GOT3 (cell line): ENCODE results near the gene FAM53A.

ENCODE experiments used
- DNase-seq: peaks from one replicate; lab custom pipeline; 2025; ENCODE audit warnings: mixed read lengths; lab: John Stamatoyannopoulos, UW

Gene FAM53A

DNA sequence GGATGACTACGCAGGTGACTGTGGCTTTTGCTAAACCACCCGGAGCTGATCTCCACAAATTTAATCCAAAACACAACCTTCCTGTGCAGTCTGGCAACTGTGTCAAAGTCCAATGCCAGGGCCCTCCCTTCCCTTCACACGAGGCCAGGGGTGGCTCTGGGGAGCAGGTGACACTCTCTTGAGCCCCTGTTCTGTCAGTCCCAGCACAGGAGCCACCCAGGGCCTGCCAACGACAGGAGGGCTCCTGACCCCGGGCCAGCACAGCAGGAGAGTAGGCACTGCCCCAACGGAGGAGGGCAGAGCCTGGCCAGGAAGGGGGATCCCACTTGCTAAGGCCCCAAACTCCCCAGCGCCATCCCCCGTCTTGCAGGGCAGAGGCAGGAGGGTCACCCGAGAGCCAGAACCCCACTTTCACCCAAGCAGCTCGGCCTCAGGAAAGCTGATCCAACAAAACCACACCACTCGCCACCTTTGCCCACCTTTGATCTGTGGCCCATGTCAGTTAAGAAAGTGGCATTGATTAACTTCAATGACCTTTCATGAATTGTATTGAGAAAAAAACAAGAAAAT lies 44.7 kb downstream of the FAM53A start:
- no peak for DNase-seq

DNA sequence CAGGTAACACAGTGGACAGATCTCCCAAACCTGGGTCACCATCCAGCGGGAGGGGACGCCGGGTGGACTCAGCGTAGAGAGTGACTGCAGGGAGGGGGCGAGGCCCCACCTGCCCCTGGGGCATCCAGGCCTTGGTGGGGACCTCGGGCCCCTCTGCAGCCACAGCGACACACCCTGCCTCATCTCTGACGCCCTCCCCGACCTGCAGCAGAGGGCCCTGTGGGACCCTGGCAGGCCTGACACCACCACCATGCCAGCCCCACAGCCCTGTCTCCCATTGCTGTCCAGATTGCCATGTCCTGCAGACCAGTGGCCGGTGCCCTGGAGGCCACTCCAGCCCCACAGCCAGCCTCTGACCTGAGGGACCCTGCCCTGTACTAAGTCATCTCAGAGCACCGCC lies 45.2 kb downstream of the FAM53A start:
- DNase-seq, result no peak

DNA sequence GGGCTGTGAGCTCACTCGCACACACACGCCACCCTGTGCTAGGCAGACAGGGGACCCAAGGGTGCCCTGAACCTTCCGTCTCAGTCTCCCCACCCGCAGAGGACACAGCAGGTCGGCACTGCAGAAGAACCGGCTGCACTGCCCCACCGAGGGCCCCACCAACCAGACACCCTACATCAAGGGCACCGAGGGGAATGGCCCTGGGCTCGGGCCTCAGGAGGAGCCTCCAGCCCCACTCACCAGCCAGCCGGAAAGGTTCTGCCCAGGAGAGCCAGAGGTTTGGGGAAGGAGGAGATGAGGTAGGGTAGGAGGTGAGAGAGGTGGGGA lies 45.9 kb downstream of the FAM53A start:
- DNase-seq, result no peak

DNA sequence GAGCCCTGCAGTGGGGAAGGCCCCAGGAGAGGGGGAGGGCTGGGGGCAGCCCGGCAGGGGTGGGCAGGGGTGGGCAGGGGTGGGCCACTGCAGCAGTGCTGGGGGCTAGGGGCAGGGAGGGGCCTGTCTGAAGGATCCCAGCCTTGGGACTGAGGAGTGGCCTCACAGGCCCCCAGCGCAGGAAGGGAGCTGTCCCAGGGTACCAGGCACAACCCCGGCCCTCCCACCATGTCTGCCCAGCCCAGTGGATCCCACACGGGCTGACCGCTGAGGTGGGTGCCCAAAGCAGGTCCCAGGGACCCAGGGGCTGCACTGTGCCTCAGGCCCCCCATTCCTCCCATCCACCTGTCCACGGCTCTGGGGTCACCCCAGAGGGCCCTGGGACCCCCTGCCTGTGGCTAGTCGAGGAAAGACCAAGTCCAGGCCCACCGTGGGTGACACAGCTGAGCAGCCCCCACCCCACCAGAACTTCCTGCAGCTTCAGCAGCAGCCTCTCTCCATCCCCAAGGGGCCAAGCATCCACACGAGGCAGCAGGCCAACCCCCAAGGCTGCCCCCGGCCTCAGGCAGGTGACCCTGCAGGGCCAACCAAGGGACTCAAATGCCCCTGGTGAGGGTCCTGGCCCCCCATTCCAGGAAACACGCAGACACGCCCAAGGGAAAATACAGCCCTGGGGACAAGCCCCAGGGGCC lies 46.4 kb downstream of the FAM53A start:
- DNase-seq, result no peak

DNA sequence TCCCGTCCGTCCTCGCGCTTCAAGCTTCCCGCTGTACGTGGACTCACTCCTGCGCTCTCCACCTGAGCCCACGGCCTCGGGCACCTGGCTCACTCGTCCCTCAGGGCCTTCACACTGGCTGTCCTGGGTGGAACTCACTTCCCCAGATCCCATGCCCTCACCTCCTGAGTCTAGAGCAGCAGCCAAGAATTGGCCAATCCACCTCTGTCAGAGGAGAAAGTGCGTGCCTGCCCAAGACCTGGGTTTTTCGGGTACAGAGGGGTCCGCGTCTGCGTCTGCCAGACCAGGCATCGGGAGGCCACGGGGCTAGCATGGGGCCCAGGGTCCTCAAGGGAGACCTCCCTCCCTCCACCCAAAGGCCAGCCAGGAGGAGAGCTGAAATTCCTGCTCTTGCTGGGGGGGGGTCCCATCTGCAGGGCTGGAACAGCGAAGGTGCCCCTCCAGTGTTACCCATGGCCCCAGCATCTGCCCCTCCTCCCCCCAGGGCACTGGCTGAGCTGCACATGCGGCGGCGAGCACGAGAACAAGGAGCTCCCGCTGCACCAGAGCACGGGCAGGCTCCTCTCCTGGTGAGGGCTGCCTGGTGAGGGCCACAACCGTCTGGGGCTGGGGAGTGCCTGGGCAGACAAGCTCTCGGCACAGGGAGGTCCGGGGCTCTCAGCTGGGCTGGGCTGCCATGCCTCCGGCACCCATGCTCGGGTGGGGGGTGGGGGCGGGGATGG lies 47.5 kb downstream of the FAM53A start:
- DNase-seq, result no peak

DNA sequence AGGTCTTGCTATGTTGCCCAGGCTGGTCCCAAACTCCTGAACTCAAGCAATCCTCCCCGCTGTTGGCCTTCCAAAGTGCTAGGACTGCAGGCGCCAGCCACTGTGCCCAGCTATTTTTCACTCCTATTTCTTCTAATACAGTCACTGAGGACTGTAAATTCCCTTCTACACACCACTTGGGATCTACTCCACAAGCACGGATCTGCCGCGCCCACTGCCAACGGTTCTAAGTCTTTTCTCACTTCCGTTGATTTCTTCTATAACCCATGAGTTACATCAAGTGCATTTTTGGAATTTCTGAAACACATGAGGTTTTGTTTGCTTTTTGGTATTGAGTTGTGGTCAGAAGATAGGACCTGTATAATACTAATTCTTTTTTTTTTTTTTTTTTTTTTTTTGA lies 48.6 kb downstream of the FAM53A start:
- no peak for DNase-seq

DNA sequence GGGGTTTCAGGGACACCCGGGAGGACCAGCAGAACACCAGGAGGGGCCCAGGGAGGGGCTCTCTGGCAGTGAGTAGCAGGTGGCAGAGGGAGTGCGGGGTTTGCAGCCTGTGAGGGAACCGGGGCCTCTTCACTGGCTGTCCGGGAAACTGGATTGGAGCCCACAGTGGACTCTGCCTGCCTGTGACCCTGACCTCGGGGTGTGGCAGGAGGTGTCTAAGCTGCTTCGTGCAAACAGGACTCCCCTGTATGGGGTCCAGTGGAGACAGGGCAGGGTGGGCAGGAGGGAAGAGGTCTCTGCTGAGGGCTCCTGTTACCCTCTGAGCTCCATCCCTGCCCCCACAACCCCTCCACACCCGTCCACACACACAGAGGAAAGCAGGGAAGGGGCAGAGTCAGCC lies 50.1 kb downstream of the FAM53A start:
- no peak for DNase-seq

DNA sequence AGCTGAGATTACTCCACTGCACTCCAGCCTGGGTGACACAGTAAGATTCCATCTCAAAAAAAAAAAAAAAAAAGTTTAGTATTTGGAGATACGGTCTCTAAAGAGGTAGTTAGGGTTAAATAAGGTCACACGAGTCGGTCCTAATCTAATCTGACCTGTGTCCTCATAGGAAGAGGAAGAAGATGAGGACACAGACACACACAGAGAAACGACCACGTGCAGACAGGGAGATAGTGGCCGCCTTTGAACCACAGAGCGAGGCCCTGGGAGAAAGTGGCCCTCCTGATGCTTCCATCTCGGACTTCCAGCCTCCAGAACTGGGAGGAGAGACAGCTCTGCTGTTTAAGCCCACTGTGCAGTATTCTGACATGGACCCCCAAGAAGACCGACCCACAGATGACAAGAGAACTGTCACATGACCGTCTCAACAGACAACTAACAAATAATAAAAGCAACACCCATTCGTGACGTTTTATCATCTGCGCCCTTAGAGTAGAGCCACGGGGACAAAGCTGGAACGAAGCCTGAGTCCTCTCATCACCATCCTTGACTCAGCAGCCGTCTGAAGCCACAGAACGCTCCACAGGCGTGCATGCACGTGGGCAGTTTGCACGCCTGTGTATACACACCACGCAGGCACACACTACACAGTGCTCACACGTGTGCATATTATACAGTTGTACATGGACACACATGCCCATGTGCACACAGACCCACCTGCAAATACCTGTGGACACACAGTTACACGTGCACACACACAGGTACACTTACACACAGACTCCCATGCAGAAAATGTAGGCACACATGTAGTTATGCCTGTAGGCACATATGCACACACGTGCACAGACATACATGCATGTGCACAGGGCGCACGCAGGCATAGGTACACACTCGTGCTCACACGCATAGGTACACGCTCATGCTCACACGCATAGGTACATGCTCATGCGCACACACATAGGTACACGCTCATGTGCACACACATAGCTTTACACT lies 51.7 kb downstream of the FAM53A start:
- no peak for DNase-seq

DNA sequence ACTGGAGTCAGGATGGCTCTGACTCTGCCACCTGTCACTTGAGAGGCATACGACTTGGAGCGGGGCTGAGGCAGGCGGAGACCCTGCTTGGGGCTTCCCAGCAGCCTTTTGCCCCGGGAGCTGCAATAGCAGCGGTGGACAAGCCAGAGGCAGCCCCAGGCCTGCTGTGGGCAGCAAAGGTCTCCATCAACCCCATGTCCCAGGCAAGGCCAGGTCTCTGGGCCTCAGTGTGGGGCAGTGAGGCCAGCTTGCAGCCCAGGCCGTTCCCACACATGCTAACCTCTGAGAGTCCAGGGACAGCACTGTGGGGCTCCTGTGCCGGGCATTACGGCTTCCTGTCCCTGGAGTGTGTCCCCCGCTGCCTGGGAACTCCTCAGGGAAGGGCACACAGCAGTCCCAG lies 53.0 kb downstream of the FAM53A start:
- no peak for DNase-seq

DNA sequence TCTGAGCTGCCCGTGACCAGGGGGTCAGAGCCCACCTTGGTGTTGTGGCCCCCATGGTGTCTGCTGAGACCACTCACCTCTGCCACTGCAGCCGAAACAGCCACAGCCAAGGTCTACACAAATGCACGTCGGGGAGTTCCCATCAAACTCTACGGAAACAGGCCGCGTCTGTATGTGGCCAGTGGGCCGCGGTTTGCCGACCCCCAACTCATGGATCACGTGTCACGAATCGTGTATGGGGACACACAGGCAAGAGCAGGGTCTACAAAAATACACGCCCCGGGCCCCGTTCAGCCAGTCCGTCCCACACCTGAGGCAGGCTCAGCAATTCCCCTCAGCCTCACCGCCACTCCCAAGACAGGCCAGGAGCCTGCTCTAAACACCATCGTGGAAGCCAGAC lies 53.8 kb downstream of the FAM53A start:
- DNase-seq, result no peak

DNA sequence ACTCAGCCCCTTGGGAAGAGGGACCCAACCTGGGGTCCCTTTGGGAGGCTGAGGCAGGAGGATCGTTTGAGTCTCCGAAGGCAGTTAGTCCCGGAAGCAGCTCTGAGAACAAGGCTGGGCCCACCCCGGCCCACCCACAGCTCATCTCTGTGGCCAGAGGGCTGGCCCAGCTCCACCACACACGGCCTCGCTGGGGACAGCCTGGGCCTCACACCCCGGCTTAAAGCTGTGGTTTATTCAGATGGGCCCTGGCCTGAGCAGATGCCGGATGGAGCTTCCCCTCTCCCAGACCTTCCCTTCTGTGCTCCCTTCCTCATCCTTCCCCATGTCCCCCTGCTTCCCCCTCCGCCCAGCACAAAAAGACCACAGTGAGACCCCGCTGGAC lies 54.4 kb downstream of the FAM53A start:
- DNase-seq, result no peak

DNA sequence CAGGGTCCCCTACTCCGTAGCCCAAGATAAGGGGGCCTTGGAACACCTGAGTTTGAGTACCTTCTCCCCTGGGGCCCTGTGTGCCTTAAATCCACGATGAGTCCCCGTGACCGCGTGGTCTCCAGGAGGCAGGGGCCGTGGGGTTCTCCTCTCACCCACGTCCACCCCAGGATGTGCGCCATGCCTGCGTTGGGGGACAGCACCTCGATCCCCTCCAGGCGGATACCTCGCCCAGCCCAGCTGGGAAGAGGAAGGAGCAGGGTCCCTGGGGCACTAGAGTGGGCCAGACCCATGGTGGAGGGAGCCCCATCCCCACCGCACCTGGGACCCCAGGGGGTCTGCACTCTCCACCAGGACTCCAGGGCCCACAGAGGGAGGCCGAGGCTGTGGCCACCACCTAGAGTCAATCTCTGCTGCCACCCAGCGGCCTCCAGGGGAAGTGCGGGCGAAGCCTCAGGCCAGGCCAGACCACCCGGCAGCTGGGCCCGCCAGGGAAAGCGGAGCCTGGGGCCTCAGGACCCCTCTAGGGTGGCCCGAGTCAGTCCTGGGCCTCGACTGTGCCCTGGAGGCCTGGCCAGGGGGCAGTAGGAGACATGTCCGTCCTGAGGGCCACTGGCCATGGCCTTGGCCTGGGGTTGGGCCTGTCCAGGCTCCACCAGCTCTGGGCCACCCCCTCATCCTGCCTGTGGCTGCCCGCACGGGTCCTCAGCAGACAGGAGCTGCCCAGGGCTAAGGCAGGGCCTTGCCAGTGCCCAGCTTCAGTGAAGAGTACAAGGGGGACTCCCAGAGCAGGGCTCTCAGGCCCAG lies 55.0 kb downstream of the FAM53A start:
- peak; percentile 8 for DNase-seq

DNA sequence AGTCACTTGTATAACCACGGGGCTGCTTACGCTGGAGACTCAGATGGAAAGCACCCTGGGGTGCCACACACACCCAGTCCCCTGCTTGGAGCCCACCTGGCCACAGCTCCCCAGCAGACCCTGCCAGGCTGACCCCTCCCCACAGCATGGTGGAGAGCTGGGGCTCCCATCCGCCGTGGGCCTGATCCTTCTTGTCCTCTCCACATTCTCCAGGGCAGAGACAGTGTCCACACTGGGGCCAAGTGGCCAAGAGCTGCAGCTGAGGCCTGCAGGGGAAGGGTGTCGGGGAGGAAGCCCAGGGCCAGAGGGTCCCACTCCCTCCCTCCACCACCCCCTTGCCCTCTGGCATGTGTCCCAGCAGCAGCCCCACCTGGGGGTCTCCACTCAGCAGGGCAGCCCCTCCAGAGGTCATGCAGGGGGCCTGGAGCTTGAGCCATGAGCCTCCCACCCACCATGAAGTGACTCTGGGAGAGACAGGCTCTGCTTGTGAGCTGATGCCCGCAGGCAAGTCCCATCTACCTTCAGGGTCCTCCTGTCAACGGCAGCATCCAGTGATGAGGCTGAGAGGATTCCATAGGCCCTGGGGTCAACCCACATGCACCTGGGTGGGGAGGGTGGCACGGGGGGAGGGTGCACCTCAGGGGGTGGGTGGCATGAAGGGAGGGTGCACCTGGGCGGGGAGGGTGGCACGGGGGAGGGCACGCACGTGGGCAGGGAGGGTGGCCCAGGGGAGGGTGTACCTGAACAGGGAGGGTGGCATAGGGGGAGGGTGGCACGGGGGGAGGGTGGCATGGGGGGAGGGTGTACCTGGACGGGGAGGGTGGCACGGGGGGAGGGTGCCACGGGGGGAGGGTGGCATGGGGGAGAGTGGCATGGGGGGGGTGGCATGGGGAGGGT lies 56.4 kb downstream of the FAM53A start:
- no peak for DNase-seq

DNA sequence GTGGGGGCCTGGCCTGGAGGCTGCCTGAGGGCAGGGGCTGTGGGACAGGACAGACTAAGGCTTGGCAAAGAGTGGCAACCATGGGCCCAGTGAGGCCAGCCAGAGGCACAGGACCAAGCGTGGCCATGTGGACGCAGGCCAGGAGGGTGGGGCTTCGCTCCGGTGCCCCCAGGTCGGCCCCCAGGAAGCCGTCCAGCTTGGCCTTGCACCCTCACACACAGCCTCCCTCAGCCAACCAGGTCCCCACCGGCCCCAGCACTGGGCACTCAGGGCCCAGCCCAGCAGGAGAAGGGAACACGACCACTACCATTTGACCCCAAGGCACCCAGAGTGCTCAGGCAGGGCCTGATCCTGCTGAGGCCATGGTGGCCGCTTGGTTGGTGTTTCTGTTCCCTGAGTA lies 57.2 kb downstream of the FAM53A start:
- DNase-seq, result no peak

DNA sequence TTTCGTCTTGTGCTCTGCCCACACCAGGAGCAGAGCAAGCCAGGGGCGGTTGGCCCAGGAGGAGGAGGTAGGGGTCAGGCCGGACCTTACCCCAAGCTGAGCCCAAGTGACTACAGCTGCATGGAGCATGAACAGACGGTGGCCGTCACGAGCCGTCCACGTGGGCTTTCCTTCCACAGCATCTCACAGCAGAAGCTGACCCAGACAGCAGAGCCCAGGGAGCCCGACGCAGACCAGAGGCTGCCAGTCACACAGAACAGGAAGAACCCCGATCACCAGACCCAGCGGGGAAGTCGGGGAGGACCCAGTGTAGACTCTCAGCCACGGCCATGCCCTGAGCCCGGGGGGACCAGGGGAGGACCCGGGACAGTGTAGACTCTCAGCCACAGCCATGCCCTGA lies 58.0 kb downstream of the FAM53A start:
- no peak for DNase-seq

DNA sequence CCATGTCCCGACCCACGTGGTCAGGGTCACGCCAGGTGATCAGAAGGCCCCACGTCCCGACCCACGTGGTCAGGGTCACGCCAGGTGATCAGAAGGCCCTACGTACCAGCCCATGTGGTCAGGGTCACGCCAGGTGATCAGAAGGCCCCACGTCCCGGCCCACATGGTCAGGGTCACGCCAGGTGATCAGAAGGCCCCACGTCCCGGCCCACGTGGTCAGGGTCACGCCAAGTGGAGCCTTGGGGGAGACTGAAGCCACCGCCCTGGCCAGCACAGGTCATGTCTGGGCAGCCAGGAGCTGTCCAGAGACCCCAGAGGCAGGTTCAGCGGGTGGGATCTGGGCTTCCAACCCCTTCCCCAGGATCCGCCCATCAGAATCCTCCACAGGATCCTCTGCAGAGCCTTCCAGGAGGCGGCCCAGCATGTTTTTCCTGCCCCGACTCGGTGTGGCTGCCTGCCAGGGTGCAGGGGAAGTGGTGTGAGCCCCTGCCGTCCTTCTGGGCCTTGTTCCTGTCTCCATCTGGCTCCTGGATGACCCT lies 58.4 kb downstream of the FAM53A start:
- DNase-seq, result no peak

DNA sequence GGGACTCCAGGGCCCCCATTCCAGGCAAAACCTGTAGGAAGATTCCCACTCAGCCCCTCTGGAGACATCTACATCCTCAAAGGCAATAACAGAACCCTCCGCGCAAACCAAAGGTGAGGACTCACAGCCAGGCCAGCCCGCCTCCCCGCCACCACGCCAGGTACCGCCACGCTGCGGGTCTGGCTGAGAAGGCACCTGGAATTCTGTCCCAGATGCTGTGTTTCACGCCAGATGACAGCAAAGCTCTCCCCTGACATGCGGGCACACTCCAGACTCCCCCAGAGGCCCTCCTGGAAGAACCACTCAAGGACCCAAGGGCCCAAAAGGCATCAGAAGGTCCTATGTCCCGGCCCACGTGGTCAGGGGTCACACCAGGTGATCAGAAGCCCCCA lies 59.6 kb downstream of the FAM53A start:
- DNase-seq, result no peak

DNA sequence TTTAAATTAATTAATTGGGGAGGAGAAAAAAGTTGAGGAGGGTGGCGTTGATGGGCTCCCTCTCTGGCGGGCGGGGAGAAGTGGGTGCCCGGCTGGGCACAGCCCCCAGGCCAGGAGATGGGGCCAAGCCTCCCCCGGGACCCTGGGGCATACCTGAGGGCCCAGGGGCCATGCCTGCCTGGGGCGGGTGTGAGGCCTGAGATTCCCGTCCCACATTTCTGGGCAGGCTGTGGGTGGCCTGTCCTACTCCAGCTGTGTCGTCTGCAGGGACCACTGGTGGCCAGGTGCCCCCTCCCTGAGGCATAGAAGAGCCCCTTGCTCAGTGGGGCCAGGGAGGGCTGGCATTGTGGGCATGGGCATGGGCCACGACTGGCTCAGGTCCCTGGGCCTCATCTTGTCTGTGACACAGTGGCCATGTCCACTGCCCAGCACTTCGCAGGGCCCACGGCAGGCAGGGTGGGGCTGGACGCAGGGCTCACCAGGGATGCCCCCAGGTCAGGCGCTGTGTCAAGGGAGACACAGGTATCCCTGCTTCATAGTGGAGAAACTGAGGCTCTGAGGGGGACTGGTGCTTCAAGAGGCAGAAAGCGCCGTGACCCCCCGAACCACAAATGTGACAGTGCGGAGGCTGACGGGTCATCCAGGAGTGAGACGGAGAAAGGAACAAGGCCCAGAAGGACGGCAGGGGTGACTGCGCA lies 60.1 kb downstream of the FAM53A start:
- DNase-seq, result no peak

DNA sequence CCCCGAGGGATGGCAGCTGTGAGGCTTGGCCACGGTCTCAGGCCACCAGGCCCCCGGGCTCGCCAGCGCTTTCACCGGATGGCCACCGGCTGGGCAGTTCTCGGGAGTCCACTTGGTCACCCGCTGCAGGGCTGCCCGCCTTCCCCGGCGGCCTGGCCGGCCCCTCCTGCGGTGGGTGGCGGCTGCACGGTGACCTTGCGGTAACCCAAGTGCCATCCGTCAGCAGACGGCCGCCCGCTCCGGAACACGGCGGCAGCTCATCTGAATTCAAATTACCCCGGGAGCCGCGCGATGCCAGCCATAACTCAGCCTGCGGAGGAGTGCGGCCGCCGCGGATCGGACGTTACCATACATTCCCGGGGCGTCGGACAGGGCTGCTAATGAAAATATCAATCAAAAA lies 60.7 kb downstream of the FAM53A start:
- DNase-seq, result no peak

DNA sequence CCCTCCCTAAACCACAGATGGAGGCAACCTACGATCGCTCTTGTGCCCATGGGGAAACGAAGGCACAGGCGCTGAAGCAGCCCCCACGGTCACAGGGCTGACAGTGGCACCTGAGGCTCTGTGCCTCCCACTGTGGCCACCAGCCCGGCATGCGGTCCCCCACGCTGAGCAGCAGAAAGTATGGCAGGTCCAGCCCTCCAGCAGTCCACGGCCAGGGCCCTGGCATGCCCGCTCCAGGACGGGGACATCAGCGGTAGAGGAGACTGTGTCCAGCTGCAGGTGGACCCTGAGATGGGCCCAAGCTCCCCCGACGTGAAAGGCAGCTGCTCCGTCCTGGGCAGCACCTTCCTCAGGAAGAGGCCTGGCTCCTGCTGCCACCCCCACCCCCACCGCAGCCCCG lies 61.2 kb downstream of the FAM53A start:
- DNase-seq, result no peak
